Caco-2 (cell line): Measurements from ENCODE around the gene KLF15. TPM values are rescaled to one million over a fixed set of nuclear protein-coding genes. Genes with fewer than 3 reads are reported as not detected.

Experiments
- BruUV-seq: library from RNA; stranded (reverse); fragments of 400-500 nt; replicated peaks from 2 replicates; lab custom pipeline; 2021; lab: Mats Ljungman, UMichigan
- CTCF ChIA-PET: fragments of 300-600 bp; sonication (Branson Sonifier 250); formaldehyde crosslinking; loops from one replicate; lab custom pipeline; 2022; ENCODE audit warnings: antibody characterized with exemption; lab: Charles Lee
- POLR2A ChIA-PET: fragments of 300-600 bp; sonication (Branson Sonifier 250); formaldehyde crosslinking; loops from one replicate; lab custom pipeline; 2022; ENCODE audit warnings: antibody characterized with exemption; lab: Charles Lee
- DNase-seq, 2 experiments: peaks; one replicate each; pipeline versions ENCODE4 v3.0.0 to v3.0.0-alpha.2; 2020 to 2022
- H3K27me3 ChIP-seq: replicated peaks from 2 replicates; pipeline ENCODE4 v1.6.0; 2011; ENCODE audit warnings: low read length; ENCODE audit not compliant: control insufficient read depth, insufficient read depth
- H3K36me3 ChIP-seq: 2 replicates; pipeline ENCODE4 v1.5.1; 2011; ENCODE audit warnings: low read length; ENCODE audit not compliant: control insufficient read depth, insufficient read depth
- H3K4me1 ChIP-seq: fragments of 250-450 bp; sonication (Bioruptor Pico); 2 replicates; pipeline ENCODE4 v1.5.1; 2020; ENCODE audit warnings: mild to moderate bottlenecking
- H3K4me3 ChIP-seq: 2 replicates; pipeline ENCODE4 v1.5.1; 2011; ENCODE audit warnings: low read depth, mild to moderate bottlenecking, control low read depth, low read length
- H3K9me3 ChIP-seq: fragments of 250-450 bp; sonication (Bioruptor Pico); 2 replicates; pipeline ENCODE4 v1.5.1; 2020; ENCODE audit warnings: mild to moderate bottlenecking, moderate library complexity
- H3K27ac Mint-ChIP-seq: one replicate; pipeline ENCODE4 v1.8.0; 2022; ENCODE audit warnings: mixed read lengths; ENCODE audit not compliant: unreplicated experiment
- H3K27me3 Mint-ChIP-seq: one replicate; pipeline ENCODE4 v1.8.0; 2022; ENCODE audit warnings: mixed read lengths; ENCODE audit not compliant: insufficient read depth, unreplicated experiment
- H3K36me3 Mint-ChIP-seq: one replicate; pipeline ENCODE4 v1.8.0; 2022; ENCODE audit warnings: mild to moderate bottlenecking, mixed read lengths; ENCODE audit not compliant: insufficient read depth, unreplicated experiment
- H3K4me1 Mint-ChIP-seq: one replicate; pipeline ENCODE4 v1.8.0; 2022; ENCODE audit warnings: low read depth, mixed read lengths; ENCODE audit not compliant: unreplicated experiment
- H3K4me3 Mint-ChIP-seq: one replicate; pipeline ENCODE4 v1.8.0; 2022; ENCODE audit warnings: mild to moderate bottlenecking, moderate library complexity, mixed read lengths; ENCODE audit not compliant: unreplicated experiment
- H3K9me3 Mint-ChIP-seq: one replicate; pipeline ENCODE4 v1.8.0; 2022; ENCODE audit warnings: mixed read lengths; ENCODE audit not compliant: unreplicated experiment
- CTCF ChIP-seq, 2 experiments: fragments of 200-600 bp in 1 of 2; IDR thresholded peaks; 1 replicate in 1 of 2; 2 replicates in 1 of 2; pipeline versions ENCODE4 v1.5.1 to v1.8.0; 2011 to 2022; ENCODE audit warnings: antibody characterized with exemption in 1 of 2, control low read depth in 1 of 2, inconsistent platforms in 1 of 2, low read depth in 1 of 2, low read length in 1 of 2, mild to moderate bottlenecking in 1 of 2, moderate library complexity in 1 of 2; ENCODE audit not compliant: insufficient read depth in 1 of 2, severe bottlenecking in 1 of 2, unreplicated experiment in 1 of 2
- intact Hi-C: fragments of 100-400 bp; cut with micrococcal nuclease; formaldehyde crosslinking; loops from one replicate; pipeline ENCODE4 v1.10.0; 2022; ENCODE audit not compliant: unreplicated experiment
- total RNA-seq: library from RNA; stranded (reverse); gene quantifications from 2 replicates; pipeline ENCODE4 v1.2.3, GENCODE V29; 2022

KLF15 gene
- total RNA-seq, 1 experiment from 2014 or later, result 2.7 TPM

- Mint-ChIP-seq H3K27me3 (peaks cover 9% of the 10 kb centered on the region), H3K27ac (no peak overlapping the region), H3K9me3 (no peaks in the 10 kb centered on the region), H3K4me3 (no peak overlapping the region), H3K36me3 (no peaks in the 10 kb centered on the region), H3K4me1 (peaks cover 6% of the 10 kb centered on the region)
- Histone ChIP-seq H3K36me3 (no peaks in the 10 kb centered on the region), H3K9me3 (no peaks in the 10 kb centered on the region), H3K4me1 (no peaks in the 10 kb centered on the region), H3K4me3 (no peak overlapping the region), H3K27me3 (no peaks in the 10 kb centered on the region; the same call in 1 of the 2 replicates)
- TF ChIP-seq CTCF (IDR thresholded peaks at IDR 0.05; ENCODE audit: insufficient read depth in 1 of 2, low read depth in 1 of 2, low read length in 1 of 2, severe bottlenecking in 1 of 2, unreplicated experiment in 1 of 2), result no peak
- DNase-seq, result no peak
- ChIA-PET POLR2A (no interaction called here), CTCF (no interaction called here)
- intact Hi-C loops, result no loop called here
- no TSS peak for BruUV-seq
Observed at GRCh38 chr3:126392246-126392645, 35.0 kb upstream of the KLF15 start.

- POLR2A ChIA-PET, result no interaction called here
- H3K4me1 ChIP-seq, result no peaks in the 10 kb centered on the region
- CTCF ChIA-PET, result no interaction called here
- H3K4me1 Mint-ChIP-seq, result peaks cover 6% of the 10 kb centered on the region
- peaks cover 9% of the 10 kb centered on the region for H3K27me3 Mint-ChIP-seq
- TF ChIP-seq CTCF (IDR thresholded peaks at IDR 0.05; ENCODE audit: insufficient read depth in 1 of 2, low read depth in 1 of 2, low read length in 1 of 2, severe bottlenecking in 1 of 2, unreplicated experiment in 1 of 2), result no peak
- H3K36me3 Mint-ChIP-seq, result no peaks in the 10 kb centered on the region
- no peak overlapping the region for H3K4me3 Mint-ChIP-seq
- H3K9me3 ChIP-seq, result no peaks in the 10 kb centered on the region
- H3K36me3 ChIP-seq, result no peaks in the 10 kb centered on the region
- no peak overlapping the region for H3K4me3 ChIP-seq
- H3K9me3 Mint-ChIP-seq, result no peaks in the 10 kb centered on the region
- H3K27me3 ChIP-seq, result no peaks in the 10 kb centered on the region; the same call in 1 of the 2 replicates
- H3K27ac Mint-ChIP-seq, result no peak overlapping the region
- BruUV-seq, result no TSS peak
- DNase-seq, result no peak
- intact Hi-C loops, result no loop called here
Observed at GRCh38 chr3:126391631-126392030, 34.4 kb upstream of the KLF15 start.

GRCh38 chr3:126390751-126391150 lies 33.5 kb upstream of the KLF15 start:
- Mint-ChIP-seq H3K27ac (no peak overlapping the region), H3K36me3 (no peaks in the 10 kb centered on the region), H3K4me3 (no peak overlapping the region), H3K9me3 (no peaks in the 10 kb centered on the region), H3K4me1 (peaks cover 6% of the 10 kb centered on the region), H3K27me3 (peaks cover 9% of the 10 kb centered on the region)
- peak in 1 of 2 experiments; percentile 24 for DNase-seq
- ChIA-PET POLR2A (no interaction called here), CTCF (interaction anchor here (1.3 kb wide), 1 partner anchor 257 kb away, joined by 3 read pairs; no protein-coding TSS in a partner anchor)
- no peaks in the 10 kb centered on the region; the same call in 1 of the 2 replicates for H3K27me3 ChIP-seq
- H3K9me3 ChIP-seq, result no peaks in the 10 kb centered on the region
- intact Hi-C loops, result no loop called here
- BruUV-seq, result no TSS peak
- H3K4me3 ChIP-seq, result no peak overlapping the region
- no peak for TF ChIP-seq CTCF (IDR thresholded peaks at IDR 0.05; ENCODE audit: insufficient read depth in 1 of 2, low read depth in 1 of 2, low read length in 1 of 2, severe bottlenecking in 1 of 2, unreplicated experiment in 1 of 2)
- no peaks in the 10 kb centered on the region for H3K36me3 ChIP-seq
- no peaks in the 10 kb centered on the region for H3K4me1 ChIP-seq
